SK-N-SH (cell line): ENCODE data around the gene CADM1. TPM values are rescaled to one million over a fixed set of nuclear protein-coding genes. Genes with fewer than 3 reads are reported as not detected.

Experiments
- CTCF ChIA-PET: fragments of 300-600, 350-600 bp; formaldehyde crosslinking; extraction: SDS; loops from one replicate; lab custom pipeline; 2021; lab: Yijun Ruan, JAX
- POLR2A ChIA-PET: fragments of 350-600 bp; sonication (Branson Sonifier 250); formaldehyde crosslinking; extraction: SDS; loops from one replicate; lab custom pipeline; 2020; ENCODE audit warnings: antibody characterized with exemption, inconsistent platforms; lab: Yijun Ruan, JAX
- DNase-seq: peaks from one replicate; pipeline ENCODE4 v3.0.0; 2012
- H2AFZ ChIP-seq: fragments of 200-600 bp; sonication (generic); 2 replicates; pipeline ENCODE4 v1.8.1; 2016; ENCODE audit warnings: antibody characterized with exemption, mild to moderate bottlenecking, low read depth
- H3F3A ChIP-seq: fragments of 200-600 bp; sonication (generic); replicated peaks from 2 replicates; pipeline ENCODE3; 2016; ENCODE audit warnings: antibody characterized with exemption, mild to moderate bottlenecking; ENCODE audit not compliant: insufficient read depth
- H3K27ac ChIP-seq, 2 experiments: fragments of 200-500 bp in 1 of 2; fragments of 200-600 bp in 1 of 2; sonication (Bioruptor generic) in 1 of 2; sonication (generic), shearing (Covaris generic) in 1 of 2; 2 replicates each; pipeline versions ENCODE4 v1.5.1 to v1.6.1; 2014 to 2016; ENCODE audit warnings: low read depth in 2 of 2, inconsistent platforms in 1 of 2, low read length in 1 of 2, mild to moderate bottlenecking in 1 of 2, mixed read lengths in 1 of 2
- H3K27me3 ChIP-seq: fragments of 200-600 bp; sonication (generic), shearing (Covaris generic); 2 replicates; pipeline ENCODE4 v1.6.1; 2016; ENCODE audit warnings: mixed run types; ENCODE audit not compliant: insufficient read depth
- H3K36me3 ChIP-seq, 2 experiments: fragments of 200-500 bp in 1 of 2; fragments of 200-600 bp in 1 of 2; sonication (Bioruptor generic) in 1 of 2; sonication (generic) in 1 of 2; replicated peaks in 1 of 2; 2 replicates each; pipeline versions ENCODE3 to v1.5.1; 2014 to 2016; ENCODE audit warnings: low read length in 1 of 2, mild to moderate bottlenecking in 1 of 2; ENCODE audit not compliant: insufficient read depth in 2 of 2, control insufficient read depth in 1 of 2
- H3K4me1 ChIP-seq, 2 experiments: fragments of 200-500 bp in 1 of 2; fragments of 200-600 bp in 1 of 2; sonication (Bioruptor generic) in 1 of 2; sonication (generic), shearing (Covaris generic) in 1 of 2; 2 replicates each; pipeline versions ENCODE4 v1.5.1 to v1.6.1; 2014 to 2016; ENCODE audit warnings: low read depth in 1 of 2, low read length in 1 of 2, mixed run types in 1 of 2; ENCODE audit not compliant: insufficient read depth in 2 of 2, control insufficient read depth in 1 of 2
- H3K4me2 ChIP-seq: fragments of 200-600 bp; sonication (generic), shearing (Covaris generic); 2 replicates; pipeline ENCODE4 v1.6.1; 2017; ENCODE audit warnings: mixed run types
- H3K4me3 ChIP-seq, 2 experiments: fragments of 200-500 bp in 1 of 2; fragments of 200-600 bp in 1 of 2; sonication (Bioruptor generic) in 1 of 2; sonication (generic), shearing (Covaris generic) in 1 of 2; 2 replicates each; pipeline versions ENCODE4 v1.5.1 to v1.8.1; 2014 to 2016; ENCODE audit warnings: low read depth in 2 of 2, inconsistent platforms in 1 of 2, low read length in 1 of 2, mild to moderate bottlenecking in 1 of 2, mixed read lengths in 1 of 2, moderate library complexity in 1 of 2
- H3K79me2 ChIP-seq: fragments of 200-600 bp; sonication (generic); 2 replicates; pipeline ENCODE4 v1.8.1; 2017; ENCODE audit warnings: mild to moderate bottlenecking; ENCODE audit not compliant: insufficient read depth
- H3K9ac ChIP-seq: fragments of 200-600 bp; sonication (generic); 2 replicates; pipeline ENCODE4 v1.6.1; 2017; ENCODE audit warnings: mixed run types
- H3K9me2 ChIP-seq: fragments of 200-600 bp; sonication (generic); 2 replicates; pipeline ENCODE4 v1.6.1; 2017; ENCODE audit warnings: mixed run types
- H3K9me3 ChIP-seq: fragments of 200-600 bp; sonication (generic); 2 replicates; pipeline ENCODE4 v1.6.1; 2017; ENCODE audit warnings: mixed run types, mild to moderate bottlenecking, moderate library complexity
- H4K20me1 ChIP-seq: fragments of 200-600 bp; sonication (generic); 2 replicates; pipeline ENCODE4 v1.6.1; 2017; ENCODE audit warnings: mild to moderate bottlenecking, mixed run types; ENCODE audit not compliant: insufficient read depth
- CHD2 ChIP-seq: fragments of 150-350 bp; IDR thresholded peaks from 2 replicates; pipeline ENCODE4 v1.6.1; 2018; ENCODE audit warnings: low read length; ENCODE audit not compliant: partially characterized antibody
- ELF1 ChIP-seq: IDR thresholded peaks from 2 replicates; pipeline ENCODE4 v1.4.0; 2012
- EP300 ChIP-seq, 2 experiments: IDR thresholded peaks; 2 replicates each; pipeline versions ENCODE4 v1.4.0 to v1.6.1; 2012; ENCODE audit warnings: borderline replicate concordance in 1 of 2, low read depth in 1 of 2, low read length in 1 of 2
- FOSL2 ChIP-seq: IDR thresholded peaks from 2 replicates; pipeline ENCODE4 v1.4.0; 2012; ENCODE audit warnings: low read depth, mild to moderate bottlenecking, moderate library complexity, borderline replicate concordance
- GABPA ChIP-seq: IDR thresholded peaks from 2 replicates; pipeline ENCODE4 v1.4.0; 2012; ENCODE audit warnings: low read depth, mild to moderate bottlenecking
- GATA2 ChIP-seq: sonication (generic); formaldehyde crosslinking; IDR thresholded peaks from 2 replicates; pipeline ENCODE4 v1.5.0; 2020; ENCODE audit warnings: mild to moderate bottlenecking, missing genetic modification reagents
- JUND ChIP-seq: IDR thresholded peaks from 2 replicates; pipeline ENCODE4 v1.4.0; 2012
- MXI1 ChIP-seq: IDR thresholded peaks from 2 replicates; pipeline ENCODE4 v1.6.1; 2012; ENCODE audit warnings: mild to moderate bottlenecking, low read depth, low read length, improper control_type of control experiment
- POLR2AphosphoS5 ChIP-seq: IDR thresholded peaks from 2 replicates; pipeline ENCODE4 v1.6.1; 2012; ENCODE audit warnings: low read depth, low read length
- RCOR1 ChIP-seq: fragments of 150-350 bp; IDR thresholded peaks from 2 replicates; pipeline ENCODE4 v1.6.1; 2017; ENCODE audit warnings: antibody characterized with exemption, low read length
- RFX5 ChIP-seq: IDR thresholded peaks from 2 replicates; pipeline ENCODE4 v1.6.1; 2012; ENCODE audit warnings: mild to moderate bottlenecking, improper control_type of control experiment, low read length
- RXRA ChIP-seq: IDR thresholded peaks from 2 replicates; pipeline ENCODE4 v1.4.0; 2012; ENCODE audit warnings: low read depth, mild to moderate bottlenecking, borderline replicate concordance
- TAF1 ChIP-seq: IDR thresholded peaks from 2 replicates; pipeline ENCODE4 v1.6.1; 2012; ENCODE audit warnings: low read depth, mild to moderate bottlenecking, low read length, moderate library complexity, borderline replicate concordance
- YY1 ChIP-seq: IDR thresholded peaks from 2 replicates; pipeline ENCODE4 v1.4.0; 2012; ENCODE audit warnings: low read depth, mild to moderate bottlenecking
- WGBS: methylation state at CpG from one replicate; pipeline ENCODE4 v1.1.6; 2017; ENCODE audit warnings: low lambda C conversion rate; 5-methylcytosine and 5-hydroxymethylcytosine counted together
- polyA plus RNA-seq, 3 experiments: library from polyadenylated mRNA; depleted of rRNA; stranded (reverse); fragments of >200 nt; gene quantifications; 2 replicates each; pipeline ENCODE4 v1.2.3, GENCODE V29; 2012
- TF ChIP-seq, protein P1 (sequence below): IDR thresholded peaks from 2 replicates; pipeline ENCODE4 v1.4.0; 2012; ENCODE audit warnings: low read depth, borderline replicate concordance
- TF ChIP-seq, protein P2 (sequence below): fragments of 200-600 bp; sonication (generic); IDR thresholded peaks from 2 replicates; pipeline ENCODE4 v1.6.1; 2017; ENCODE audit warnings: antibody characterized with exemption, mild to moderate bottlenecking, moderate library complexity
- TF ChIP-seq, protein P3 (sequence below): IDR thresholded peaks from 2 replicates; pipeline ENCODE4 v1.4.0; 2012; ENCODE audit warnings: low read depth
- TF ChIP-seq, protein P4 (sequence below): fragments of 150-350 bp; IDR thresholded peaks from 2 replicates; pipeline ENCODE4 v1.6.1; 2017; ENCODE audit warnings: antibody characterized with exemption, low read length, low read depth, borderline replicate concordance

Gene CADM1
- polyA plus RNA-seq, 1 of the 3 experiments (the other 2 are of a cell fraction), result 7.9 TPM

DNA sequence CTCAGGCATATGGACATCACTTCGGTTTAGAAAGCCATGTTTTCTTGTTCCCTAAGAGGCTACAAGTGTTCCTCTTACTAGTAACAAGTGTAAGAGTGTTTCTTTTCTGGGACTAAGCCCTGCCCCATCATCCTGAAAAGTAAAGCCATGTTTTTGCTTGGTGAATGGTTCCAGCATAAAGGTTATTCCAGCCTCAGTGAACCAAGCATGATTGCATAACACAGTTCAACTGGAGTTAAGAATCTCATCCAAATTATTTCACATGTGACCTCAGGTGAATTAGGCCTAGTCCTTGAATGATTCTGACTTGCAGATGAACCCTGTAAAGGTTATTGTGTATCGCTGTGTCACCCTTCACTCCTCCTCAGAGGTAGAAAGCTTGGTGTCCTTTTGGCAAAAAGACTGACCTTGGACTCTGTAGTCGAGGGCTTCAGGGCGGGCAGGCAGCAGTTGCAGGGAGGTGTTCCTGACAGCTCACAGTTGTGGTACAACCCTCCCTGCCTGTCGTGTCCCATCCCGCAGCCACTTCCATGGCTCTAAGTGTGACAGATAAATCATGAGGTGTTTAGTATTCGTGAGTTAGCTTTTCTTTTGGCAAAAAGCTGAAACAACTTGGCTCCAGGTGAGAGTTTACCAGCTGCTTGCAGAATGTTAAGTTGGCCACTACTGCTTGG lies 321.8 kb downstream of the CADM1 start:
- Histone ChIP-seq H3K9me2 (no peaks in the 10 kb centered on the region), H3K9me3 (no peaks in the 10 kb centered on the region), H3K4me1 (peaks cover 0 to 13% of the 10 kb centered on the region in 2 experiments; a peak in 1 of 4 replicates), H3K4me2 (no peak overlapping the region), H3K27me3 (no peaks in the 10 kb centered on the region), H3K9ac (no peak overlapping the region), H3K27ac (no peak overlapping the region), H3F3A (no peaks in the 10 kb centered on the region), H2AFZ (no peak overlapping the region), H3K79me2 (no peaks in the 10 kb centered on the region), H3K4me3 (no peak overlapping the region), H4K20me1 (no peaks in the 10 kb centered on the region), H3K36me3 (no peaks in the 10 kb centered on the region)
- no peak for DNase-seq
- ChIA-PET CTCF (interaction anchor here (5.1 kb wide), 1 partner anchor 14 kb away, joined by 40 read pairs; no protein-coding TSS in a partner anchor), POLR2A (no interaction called here)
- WGBS, result 55% methylated on average over 6 of the region's 7 CpGs
- no peak for TF ChIP-seq ELF1
- no peak for TF ChIP-seq JUND
- TF ChIP-seq, protein P1, sequence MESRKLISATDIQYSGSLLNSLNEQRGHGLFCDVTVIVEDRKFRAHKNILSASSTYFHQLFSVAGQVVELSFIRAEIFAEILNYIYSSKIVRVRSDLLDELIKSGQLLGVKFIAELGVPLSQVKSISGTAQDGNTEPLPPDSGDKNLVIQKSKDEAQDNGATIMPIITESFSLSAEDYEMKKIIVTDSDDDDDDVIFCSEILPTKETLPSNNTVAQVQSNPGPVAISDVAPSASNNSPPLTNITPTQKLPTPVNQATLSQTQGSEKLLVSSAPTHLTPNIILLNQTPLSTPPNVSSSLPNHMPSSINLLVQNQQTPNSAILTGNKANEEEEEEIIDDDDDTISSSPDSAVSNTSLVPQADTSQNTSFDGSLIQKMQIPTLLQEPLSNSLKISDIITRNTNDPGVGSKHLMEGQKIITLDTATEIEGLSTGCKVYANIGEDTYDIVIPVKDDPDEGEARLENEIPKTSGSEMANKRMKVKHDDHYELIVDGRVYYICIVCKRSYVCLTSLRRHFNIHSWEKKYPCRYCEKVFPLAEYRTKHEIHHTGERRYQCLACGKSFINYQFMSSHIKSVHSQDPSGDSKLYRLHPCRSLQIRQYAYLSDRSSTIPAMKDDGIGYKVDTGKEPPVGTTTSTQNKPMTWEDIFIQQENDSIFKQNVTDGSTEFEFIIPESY, result no peak

DNA sequence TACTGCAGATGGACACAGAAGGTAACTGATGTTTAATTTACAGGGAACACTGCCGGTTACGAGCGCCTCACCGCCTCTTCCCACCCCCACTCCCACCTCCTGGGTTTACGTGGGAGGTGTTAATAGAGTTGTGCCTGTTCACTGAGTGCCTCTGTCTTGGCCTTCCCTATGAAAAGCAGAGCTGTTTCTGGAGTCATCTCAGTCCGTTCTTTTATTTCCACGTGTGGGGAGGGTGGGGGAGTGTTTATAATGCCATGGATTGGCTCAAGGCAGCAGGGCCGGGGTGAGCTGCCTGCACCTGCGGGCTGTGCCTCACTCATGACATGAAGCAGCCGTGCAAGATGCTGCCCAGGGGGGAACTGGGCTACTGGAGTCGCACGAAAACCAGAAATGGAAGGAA lies 322.7 kb downstream of the CADM1 start:
- Histone ChIP-seq H3K9me3 (no peaks in the 10 kb centered on the region), H4K20me1 (no peaks in the 10 kb centered on the region), H3K27ac (no peak overlapping the region; a peak in 1 of 4 replicates), H3K27me3 (no peaks in the 10 kb centered on the region), H3K4me3 (no peak overlapping the region), H2AFZ (no peak overlapping the region), H3K9ac (no peak overlapping the region), H3K4me2 (no peak overlapping the region), H3K9me2 (no peaks in the 10 kb centered on the region), H3K4me1 (peaks cover 0 to 14% of the 10 kb centered on the region in 2 experiments; a peak in 1 of 4 replicates), H3K36me3 (no peaks in the 10 kb centered on the region), H3F3A (no peaks in the 10 kb centered on the region), H3K79me2 (no peaks in the 10 kb centered on the region)
- WGBS, result 82% methylated on average over 12 of the region's 12 CpGs
- POLR2A ChIA-PET, result no interaction called here
- TF ChIP-seq RCOR1 (no peak), TAF1 (no peak), ELF1 (no peak), CHD2 (no peak), YY1 (no peak), GABPA (no peak), FOSL2 (no peak), JUND (no peak), MXI1 (no peak), POLR2AphosphoS5 (no peak), GATA2 (CRISPR knock-in tag) (no peak), RFX5 (no peak), RXRA (no peak), EP300 (IDR thresholded peaks at IDR 0.05; ENCODE audit: borderline replicate concordance in 1 of 2, low read depth in 1 of 2, low read length in 1 of 2) (no peak)
- TF ChIP-seq, protein P2, sequence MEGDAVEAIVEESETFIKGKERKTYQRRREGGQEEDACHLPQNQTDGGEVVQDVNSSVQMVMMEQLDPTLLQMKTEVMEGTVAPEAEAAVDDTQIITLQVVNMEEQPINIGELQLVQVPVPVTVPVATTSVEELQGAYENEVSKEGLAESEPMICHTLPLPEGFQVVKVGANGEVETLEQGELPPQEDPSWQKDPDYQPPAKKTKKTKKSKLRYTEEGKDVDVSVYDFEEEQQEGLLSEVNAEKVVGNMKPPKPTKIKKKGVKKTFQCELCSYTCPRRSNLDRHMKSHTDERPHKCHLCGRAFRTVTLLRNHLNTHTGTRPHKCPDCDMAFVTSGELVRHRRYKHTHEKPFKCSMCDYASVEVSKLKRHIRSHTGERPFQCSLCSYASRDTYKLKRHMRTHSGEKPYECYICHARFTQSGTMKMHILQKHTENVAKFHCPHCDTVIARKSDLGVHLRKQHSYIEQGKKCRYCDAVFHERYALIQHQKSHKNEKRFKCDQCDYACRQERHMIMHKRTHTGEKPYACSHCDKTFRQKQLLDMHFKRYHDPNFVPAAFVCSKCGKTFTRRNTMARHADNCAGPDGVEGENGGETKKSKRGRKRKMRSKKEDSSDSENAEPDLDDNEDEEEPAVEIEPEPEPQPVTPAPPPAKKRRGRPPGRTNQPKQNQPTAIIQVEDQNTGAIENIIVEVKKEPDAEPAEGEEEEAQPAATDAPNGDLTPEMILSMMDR, result no peak
- TF ChIP-seq, protein P1, result no peak
- TF ChIP-seq, protein P3, sequence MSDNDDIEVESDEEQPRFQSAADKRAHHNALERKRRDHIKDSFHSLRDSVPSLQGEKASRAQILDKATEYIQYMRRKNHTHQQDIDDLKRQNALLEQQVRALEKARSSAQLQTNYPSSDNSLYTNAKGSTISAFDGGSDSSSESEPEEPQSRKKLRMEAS, result no peak
- TF ChIP-seq, protein P4, sequence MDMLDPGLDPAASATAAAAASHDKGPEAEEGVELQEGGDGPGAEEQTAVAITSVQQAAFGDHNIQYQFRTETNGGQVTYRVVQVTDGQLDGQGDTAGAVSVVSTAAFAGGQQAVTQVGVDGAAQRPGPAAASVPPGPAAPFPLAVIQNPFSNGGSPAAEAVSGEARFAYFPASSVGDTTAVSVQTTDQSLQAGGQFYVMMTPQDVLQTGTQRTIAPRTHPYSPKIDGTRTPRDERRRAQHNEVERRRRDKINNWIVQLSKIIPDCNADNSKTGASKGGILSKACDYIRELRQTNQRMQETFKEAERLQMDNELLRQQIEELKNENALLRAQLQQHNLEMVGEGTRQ, result no peak
- CTCF ChIA-PET, result interaction anchor here (0.8 to 5.1 kb wide), 3 partner anchors 8 to 407 kb away, joined by 4 to 40 read pairs (median 6); no protein-coding TSS in a partner anchor
- no peak for DNase-seq
